GM06990 (cell line): ENCODE results near the gene TP63.

Source experiments
- DNase-seq: peaks from one replicate; pipeline ENCODE4 v3.0.0-alpha.2; 2011; ENCODE audit not compliant: insufficient read length; ENCODE audit errors: extremely low read depth
- H3K27me3 ChIP-seq: replicated peaks from 2 replicates; pipeline ENCODE4 v1.6.0; 2011; ENCODE audit warnings: low read length; ENCODE audit not compliant: control insufficient read depth, insufficient read depth
- H3K36me3 ChIP-seq: 2 replicates; pipeline ENCODE4 v1.5.1; 2011; ENCODE audit warnings: low read length; ENCODE audit not compliant: control insufficient read depth, insufficient read depth
- H3K4me3 ChIP-seq: replicated peaks from 2 replicates; pipeline ENCODE4 v1.5.1; 2011; ENCODE audit warnings: low read depth, mild to moderate bottlenecking, control low read depth, low read length
- TF ChIP-seq, protein P1 (sequence below): IDR thresholded peaks from 2 replicates; pipeline ENCODE4 v1.5.1; 2011; ENCODE audit warnings: low read length, control low read depth, mild to moderate bottlenecking, inconsistent platforms; ENCODE audit not compliant: insufficient read depth, poor library complexity, severe bottlenecking

Gene TP63

DNA sequence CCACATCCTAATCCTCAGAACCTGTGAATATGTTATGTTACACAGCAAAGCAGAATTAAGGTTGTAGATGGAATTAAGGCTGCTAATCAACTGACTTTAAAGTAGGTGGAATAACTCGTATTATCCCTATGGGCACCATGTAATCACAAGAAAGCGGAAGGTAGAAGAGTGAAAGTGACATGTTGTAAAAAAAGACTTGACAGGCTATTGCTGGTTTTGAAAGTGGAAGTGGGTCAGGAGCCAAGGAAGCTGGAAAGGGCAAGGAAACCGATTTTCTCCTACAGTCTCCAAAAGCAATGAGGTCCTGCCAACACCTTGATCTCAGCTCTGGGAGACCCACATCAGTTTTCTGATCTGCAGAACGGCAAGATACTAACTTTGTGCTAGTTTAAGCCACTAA lies 6.6 kb downstream of the TP63 start:
- H3K4me3 ChIP-seq = no peak overlapping the region
- no peak for DNase-seq
- no peaks in the 10 kb centered on the region; the same call in 1 of the 2 replicates for H3K36me3 ChIP-seq
- TF ChIP-seq, protein P1, sequence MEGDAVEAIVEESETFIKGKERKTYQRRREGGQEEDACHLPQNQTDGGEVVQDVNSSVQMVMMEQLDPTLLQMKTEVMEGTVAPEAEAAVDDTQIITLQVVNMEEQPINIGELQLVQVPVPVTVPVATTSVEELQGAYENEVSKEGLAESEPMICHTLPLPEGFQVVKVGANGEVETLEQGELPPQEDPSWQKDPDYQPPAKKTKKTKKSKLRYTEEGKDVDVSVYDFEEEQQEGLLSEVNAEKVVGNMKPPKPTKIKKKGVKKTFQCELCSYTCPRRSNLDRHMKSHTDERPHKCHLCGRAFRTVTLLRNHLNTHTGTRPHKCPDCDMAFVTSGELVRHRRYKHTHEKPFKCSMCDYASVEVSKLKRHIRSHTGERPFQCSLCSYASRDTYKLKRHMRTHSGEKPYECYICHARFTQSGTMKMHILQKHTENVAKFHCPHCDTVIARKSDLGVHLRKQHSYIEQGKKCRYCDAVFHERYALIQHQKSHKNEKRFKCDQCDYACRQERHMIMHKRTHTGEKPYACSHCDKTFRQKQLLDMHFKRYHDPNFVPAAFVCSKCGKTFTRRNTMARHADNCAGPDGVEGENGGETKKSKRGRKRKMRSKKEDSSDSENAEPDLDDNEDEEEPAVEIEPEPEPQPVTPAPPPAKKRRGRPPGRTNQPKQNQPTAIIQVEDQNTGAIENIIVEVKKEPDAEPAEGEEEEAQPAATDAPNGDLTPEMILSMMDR = no peak
- no peaks in the 10 kb centered on the region for H3K27me3 ChIP-seq

DNA sequence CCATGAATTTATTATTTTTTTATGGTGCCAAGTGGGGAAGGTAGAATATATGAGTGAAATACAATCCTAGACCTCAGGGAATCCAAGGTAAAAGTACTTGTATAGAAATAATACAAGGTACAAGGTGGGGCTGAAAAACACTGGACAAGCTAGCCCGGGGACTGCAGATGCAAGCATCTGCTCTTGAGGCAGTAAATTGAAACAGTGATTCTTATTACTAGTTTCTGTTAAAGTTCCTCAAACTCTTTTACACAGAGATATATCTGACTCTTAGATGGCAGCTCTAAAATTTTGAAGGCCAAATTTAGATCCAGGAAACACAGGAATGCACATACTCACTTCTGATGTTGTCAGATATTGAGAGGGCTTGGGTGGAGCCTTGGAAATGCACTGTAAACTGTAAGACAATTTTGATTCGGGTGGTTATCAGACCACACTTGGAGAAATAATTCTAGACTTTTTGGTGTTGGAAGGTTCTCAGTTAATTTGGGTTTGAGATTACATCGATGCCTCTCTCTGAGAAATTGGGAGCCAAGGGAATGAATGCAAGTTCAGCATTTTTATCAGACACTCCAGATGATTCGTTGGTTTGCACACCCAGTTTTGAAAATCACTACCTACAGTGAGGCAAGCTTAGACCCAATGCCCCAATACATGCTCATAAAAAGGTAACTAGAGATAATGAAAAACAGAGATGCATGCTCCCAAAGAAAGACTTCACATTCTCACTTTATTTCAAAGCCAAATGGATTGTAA lies 7.3 kb downstream of the TP63 start:
- no peaks in the 10 kb centered on the region; the same call in 1 of the 2 replicates for H3K36me3 ChIP-seq
- no peak for DNase-seq
- H3K4me3 ChIP-seq = no peak overlapping the region
- TF ChIP-seq, protein P1 = no peak
- no peaks in the 10 kb centered on the region for H3K27me3 ChIP-seq

DNA sequence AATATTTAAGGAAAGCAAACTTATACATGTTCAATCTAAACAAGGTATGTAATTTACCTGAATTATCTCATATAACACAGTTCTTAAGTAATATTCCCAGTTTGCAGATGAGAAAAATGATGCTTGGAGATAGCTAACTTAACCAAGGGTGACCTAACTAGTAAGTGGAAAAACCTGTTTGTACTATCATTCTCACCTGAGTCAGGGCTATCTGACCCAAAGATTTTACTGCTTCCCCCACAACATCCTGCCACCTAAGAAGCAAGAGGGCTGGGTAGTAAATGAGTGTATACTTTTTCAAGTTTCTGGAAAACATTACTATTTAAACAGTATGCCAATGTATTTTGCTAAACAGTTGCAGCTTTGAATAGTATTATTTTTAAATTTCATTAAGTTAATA lies 10.6 kb downstream of the TP63 start:
- H3K36me3 ChIP-seq = no peaks in the 10 kb centered on the region; the same call in 1 of the 2 replicates
- DNase-seq = no peak
- TF ChIP-seq, protein P1 = no peak
- no peaks in the 10 kb centered on the region for H3K27me3 ChIP-seq
- H3K4me3 ChIP-seq = no peak overlapping the region

DNA sequence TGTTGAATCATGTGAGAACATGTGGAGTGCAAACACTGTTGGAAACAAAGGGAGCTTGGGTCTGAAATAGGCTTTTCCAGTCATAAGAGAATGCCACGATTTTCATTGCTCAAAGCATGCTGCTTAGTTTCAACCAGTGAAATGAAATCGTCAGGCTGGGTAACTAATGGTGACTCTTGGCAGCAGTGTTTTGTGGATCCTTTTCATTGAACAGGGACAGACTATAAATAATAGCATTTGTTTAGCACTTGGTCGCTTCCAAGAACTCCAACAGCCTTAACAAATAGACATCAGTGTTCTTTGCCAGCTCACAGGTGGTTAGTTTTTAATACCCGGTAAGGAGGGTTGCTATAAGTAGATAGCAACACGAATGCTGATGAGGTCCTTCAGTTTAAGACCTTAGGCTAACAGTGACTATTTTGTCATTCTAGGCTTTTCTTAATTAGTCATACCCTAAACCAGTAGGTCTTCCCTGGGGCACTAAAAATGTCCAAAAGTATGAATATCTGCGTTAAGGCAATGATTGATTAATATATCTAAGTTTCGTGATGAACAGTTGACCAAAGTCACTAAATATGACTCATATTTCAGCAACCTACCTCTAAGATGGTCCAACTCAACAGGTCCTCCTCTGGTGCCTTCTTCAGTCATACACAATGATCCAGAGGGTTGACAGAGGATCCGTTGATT lies 15.8 kb downstream of the TP63 start:
- no peak overlapping the region for H3K4me3 ChIP-seq
- no peaks in the 10 kb centered on the region for H3K27me3 ChIP-seq
- TF ChIP-seq, protein P1 = no peak
- no peaks in the 10 kb centered on the region; the same call in 1 of the 2 replicates for H3K36me3 ChIP-seq
- peak; percentile 38 for DNase-seq

DNA sequence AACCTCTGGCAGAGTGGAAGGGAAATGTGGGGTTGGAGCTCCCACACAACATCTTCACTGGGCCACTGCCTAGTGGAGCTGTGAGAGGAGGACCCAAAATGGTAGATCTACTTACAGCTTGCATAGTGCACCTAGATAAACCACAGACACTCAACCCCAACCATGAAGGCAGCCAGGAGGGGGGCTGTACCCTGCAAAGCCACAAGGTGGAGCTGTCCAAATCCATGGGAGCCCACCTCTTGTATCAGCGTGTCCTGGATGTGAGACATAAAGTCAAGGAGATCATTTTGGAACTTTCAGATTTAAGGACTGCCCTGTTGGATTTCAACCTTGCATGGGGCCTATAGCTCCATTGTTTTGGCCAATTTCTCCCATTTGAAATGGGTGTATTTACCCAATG lies 20.9 kb downstream of the TP63 start:
- Histone ChIP-seq H3K27me3 (no peaks in the 10 kb centered on the region), H3K4me3 (no peak overlapping the region), H3K36me3 (no peaks in the 10 kb centered on the region; the same call in 1 of the 2 replicates)
- DNase-seq = no peak
- TF ChIP-seq, protein P1 = peak; percentile 37
